ENCODE measurements around the gene TSPYL1. TPM values are rescaled to one million over a fixed set of nuclear protein-coding genes. Genes with fewer than 3 reads are reported as not detected.
A peak's percentile ranks its signal among the peaks of the same experiment; 100 is the strongest.

The TSPYL1 gene
- polyA plus RNA-seq, 4 donors, result 25.1 to 90.8 (median 32.8) TPM

GRCh38 chr6:116278854-116279231 is 887 bp downstream of the TSPYL1 start:
- H3K27me3 ChIP-seq (ENCODE audit: control insufficient read depth in 3 of 3, insufficient read depth in 3 of 3, low read length in 3 of 3), result no peaks in the 10 kb centered on the region
- H3K36me3 ChIP-seq (ENCODE audit: control insufficient read depth in 3 of 3, insufficient read depth in 2 of 3, low read depth in 1 of 3, low read length in 3 of 3), result peaks cover 2 to 21% (median 4%) of the 10 kb centered on the region in 3 donors
- FAIRE-seq (no peak), DNase-seq (no peak)
- H3K27ac ChIP-seq (ENCODE audit: low read depth in 1 of 3, low read length in 2 of 3), result peak overlapping the region; percentile 93 to 99 (median 98)
- no peaks in the 10 kb centered on the region for H3K9me3 ChIP-seq (ENCODE audit: control insufficient read depth in 2 of 2, insufficient read depth in 1 of 2, low read depth in 1 of 2, low read length in 1 of 2)
- peak overlapping the region; percentile 78 to 95 (median 82) for H3K4me3 ChIP-seq (ENCODE audit: low read depth in 1 of 3, low read length in 3 of 3)
- WGBS, 3 donors, result 2 to 9% (median 5%) methylated on average over 11 to 12 of the region's 12 CpGs
- H3K4me1 ChIP-seq (ENCODE audit: control insufficient read depth in 3 of 3, insufficient read depth in 2 of 3, low read depth in 1 of 3, low read length in 2 of 3), result peaks cover 4 to 18% (median 13%) of the 10 kb centered on the region in 3 donors

GRCh38 chr6:116278481-116278829 is 1.3 kb downstream of the TSPYL1 start:
- Histone ChIP-seq H3K36me3 (ENCODE audit: control insufficient read depth in 3 of 3, insufficient read depth in 2 of 3, low read depth in 1 of 3, low read length in 3 of 3) (peaks cover 2 to 23% (median 5%) of the 10 kb centered on the region in 3 donors), H3K27me3 (ENCODE audit: control insufficient read depth in 3 of 3, insufficient read depth in 3 of 3, low read length in 3 of 3) (no peaks in the 10 kb centered on the region), H3K27ac (ENCODE audit: low read depth in 1 of 3, low read length in 2 of 3) (peak overlapping the region; percentile 93 to 99 (median 98)), H3K4me1 (ENCODE audit: control insufficient read depth in 3 of 3, insufficient read depth in 2 of 3, low read depth in 1 of 3, low read length in 2 of 3) (peaks cover 4 to 18% (median 13%) of the 10 kb centered on the region in 3 donors), H3K4me3 (ENCODE audit: low read depth in 1 of 3, low read length in 3 of 3) (peak overlapping the region; percentile 78 to 95 (median 82)), H3K9me3 (ENCODE audit: control insufficient read depth in 2 of 2, insufficient read depth in 1 of 2, low read depth in 1 of 2, low read length in 1 of 2) (no peaks in the 10 kb centered on the region)
- DNase-seq, result peak in 1 of 2 donors; percentile 19
- no peak for FAIRE-seq
- 44 to 68% (median 66%) methylated on average over 11 of the region's 11 CpGs for WGBS, 3 donors

- DNase-seq, result peak; percentile 5 to 30
- H3K27me3 ChIP-seq (ENCODE audit: control insufficient read depth in 3 of 3, insufficient read depth in 3 of 3, low read length in 3 of 3), result no peaks in the 10 kb centered on the region
- peak overlapping the region in 2 of 3 donors; percentile 82 to 95 for H3K4me3 ChIP-seq (ENCODE audit: low read depth in 1 of 3, low read length in 3 of 3)
- no peaks in the 10 kb centered on the region for H3K9me3 ChIP-seq (ENCODE audit: control insufficient read depth in 2 of 2, insufficient read depth in 1 of 2, low read depth in 1 of 2, low read length in 1 of 2)
- no peak for FAIRE-seq
- peaks cover 4 to 18% (median 13%) of the 10 kb centered on the region in 3 donors for H3K4me1 ChIP-seq (ENCODE audit: control insufficient read depth in 3 of 3, insufficient read depth in 2 of 3, low read depth in 1 of 3, low read length in 2 of 3)
- WGBS, 3 donors, result 15 to 31% (median 25%) methylated on average over 3 of the region's 3 CpGs
- no peak overlapping the region for H3K27ac ChIP-seq (ENCODE audit: low read depth in 1 of 3, low read length in 2 of 3)
- peaks cover 5 to 25% (median 8%) of the 10 kb centered on the region in 3 donors for H3K36me3 ChIP-seq (ENCODE audit: control insufficient read depth in 3 of 3, insufficient read depth in 2 of 3, low read depth in 1 of 3, low read length in 3 of 3)
These were observed 2.6 kb downstream of the TSPYL1 start for GRCh38 chr6:116277124-116277523.

GRCh38 chr6:116271149-116271708 is 8.5 kb downstream of the TSPYL1 start:
- Histone ChIP-seq H3K9me3 (ENCODE audit: control insufficient read depth in 2 of 2, insufficient read depth in 1 of 2, low read depth in 1 of 2, low read length in 1 of 2) (no peaks in the 10 kb centered on the region), H3K36me3 (ENCODE audit: control insufficient read depth in 3 of 3, insufficient read depth in 2 of 3, low read depth in 1 of 3, low read length in 3 of 3) (peaks cover 10 to 15% (median 11%) of the 10 kb centered on the region in 3 donors), H3K4me1 (ENCODE audit: control insufficient read depth in 3 of 3, insufficient read depth in 2 of 3, low read depth in 1 of 3, low read length in 2 of 3) (peaks cover 0 to 4% (median 3%) of the 10 kb centered on the region in 3 donors), H3K27ac (ENCODE audit: low read depth in 1 of 3, low read length in 2 of 3) (no peak overlapping the region), H3K4me3 (ENCODE audit: low read depth in 1 of 3, low read length in 3 of 3) (no peak overlapping the region), H3K27me3 (ENCODE audit: control insufficient read depth in 3 of 3, insufficient read depth in 3 of 3, low read length in 3 of 3) (no peaks in the 10 kb centered on the region)
- no peak for DNase-seq
- WGBS, 3 donors, result 53 to 88% (median 74%) methylated on average over 2 of the region's 2 CpGs
- FAIRE-seq, result no peak

GRCh38 chr6:116268589-116269293 is 11.0 kb downstream of the TSPYL1 start:
- DNase-seq (peak; percentile 54 to 70), FAIRE-seq (no peak)
- H3K4me1 ChIP-seq (ENCODE audit: control insufficient read depth in 3 of 3, insufficient read depth in 2 of 3, low read depth in 1 of 3, low read length in 2 of 3), result no peaks in the 10 kb centered on the region
- no peaks in the 10 kb centered on the region for H3K27me3 ChIP-seq (ENCODE audit: control insufficient read depth in 3 of 3, insufficient read depth in 3 of 3, low read length in 3 of 3)
- peaks cover 6 to 16% (median 9%) of the 10 kb centered on the region in 3 donors for H3K36me3 ChIP-seq (ENCODE audit: control insufficient read depth in 3 of 3, insufficient read depth in 2 of 3, low read depth in 1 of 3, low read length in 3 of 3)
- no peak overlapping the region for H3K27ac ChIP-seq (ENCODE audit: low read depth in 1 of 3, low read length in 2 of 3)
- no peak overlapping the region for H3K4me3 ChIP-seq (ENCODE audit: low read depth in 1 of 3, low read length in 3 of 3)
- H3K9me3 ChIP-seq (ENCODE audit: control insufficient read depth in 2 of 2, insufficient read depth in 1 of 2, low read depth in 1 of 2, low read length in 1 of 2), result peaks cover 0 to 1% of the 10 kb centered on the region in 2 donors
- WGBS, 3 donors, result 30 to 32% (median 31%) methylated on average over 3 of the region's 3 CpGs

- 49 to 53% (median 52%) methylated on average over 3 of the region's 3 CpGs for WGBS, 3 donors
- H3K36me3 ChIP-seq (ENCODE audit: control insufficient read depth in 3 of 3, insufficient read depth in 2 of 3, low read depth in 1 of 3, low read length in 3 of 3), result peaks cover 2 to 13% (median 9%) of the 10 kb centered on the region in 3 donors
These were observed 11.7 kb downstream of the TSPYL1 start for GRCh38 chr6:116267836-116268588.

GRCh38 chr6:116266803-116267202 is 12.9 kb downstream of the TSPYL1 start:
- FAIRE-seq (no peak), DNase-seq (no peak)
- H3K4me3 ChIP-seq (ENCODE audit: low read depth in 1 of 3, low read length in 3 of 3), result no peak overlapping the region
- H3K27ac ChIP-seq (ENCODE audit: low read depth in 1 of 3, low read length in 2 of 3), result no peak overlapping the region
- H3K9me3 ChIP-seq (ENCODE audit: control insufficient read depth in 2 of 2, insufficient read depth in 1 of 2, low read depth in 1 of 2, low read length in 1 of 2), result peaks cover 0 to 2% of the 10 kb centered on the region in 2 donors
- H3K4me1 ChIP-seq (ENCODE audit: control insufficient read depth in 3 of 3, insufficient read depth in 2 of 3, low read depth in 1 of 3, low read length in 2 of 3), result no peaks in the 10 kb centered on the region
- peaks cover 2 to 13% (median 6%) of the 10 kb centered on the region in 3 donors for H3K36me3 ChIP-seq (ENCODE audit: control insufficient read depth in 3 of 3, insufficient read depth in 2 of 3, low read depth in 1 of 3, low read length in 3 of 3)
- H3K27me3 ChIP-seq (ENCODE audit: control insufficient read depth in 3 of 3, insufficient read depth in 3 of 3, low read length in 3 of 3), result no peaks in the 10 kb centered on the region

More at GRCh38 chr6:116267836-116268588, 11.7 kb downstream of the TSPYL1 start:
- FAIRE-seq (no peak), DNase-seq (no peak)
- H3K4me1 ChIP-seq (ENCODE audit: control insufficient read depth in 3 of 3, insufficient read depth in 2 of 3, low read depth in 1 of 3, low read length in 2 of 3), result no peaks in the 10 kb centered on the region
- H3K27ac ChIP-seq (ENCODE audit: low read depth in 1 of 3, low read length in 2 of 3), result no peak overlapping the region
- peaks cover 0 to 2% of the 10 kb centered on the region in 2 donors for H3K9me3 ChIP-seq (ENCODE audit: control insufficient read depth in 2 of 2, insufficient read depth in 1 of 2, low read depth in 1 of 2, low read length in 1 of 2)
- no peaks in the 10 kb centered on the region for H3K27me3 ChIP-seq (ENCODE audit: control insufficient read depth in 3 of 3, insufficient read depth in 3 of 3, low read length in 3 of 3)
- no peak overlapping the region for H3K4me3 ChIP-seq (ENCODE audit: low read depth in 1 of 3, low read length in 3 of 3)

- FAIRE-seq, result no peak
- no peaks in the 10 kb centered on the region for H3K27me3 ChIP-seq (ENCODE audit: control insufficient read depth in 3 of 3, insufficient read depth in 3 of 3, low read length in 3 of 3)
- peaks cover 0 to 2% of the 10 kb centered on the region in 2 donors for H3K9me3 ChIP-seq (ENCODE audit: control insufficient read depth in 2 of 2, insufficient read depth in 1 of 2, low read depth in 1 of 2, low read length in 1 of 2)
These were observed 14.5 kb downstream of the TSPYL1 start for GRCh38 chr6:116265041-116265829.

More at GRCh38 chr6:116265041-116265829, 14.5 kb downstream of the TSPYL1 start:
- Histone ChIP-seq H3K36me3 (ENCODE audit: control insufficient read depth in 3 of 3, insufficient read depth in 2 of 3, low read depth in 1 of 3, low read length in 3 of 3) (peaks cover 2 to 13% (median 2%) of the 10 kb centered on the region in 3 donors), H3K27ac (ENCODE audit: low read depth in 1 of 3, low read length in 2 of 3) (no peak overlapping the region), H3K4me3 (ENCODE audit: low read depth in 1 of 3, low read length in 3 of 3) (no peak overlapping the region), H3K4me1 (ENCODE audit: control insufficient read depth in 3 of 3, insufficient read depth in 2 of 3, low read depth in 1 of 3, low read length in 2 of 3) (no peaks in the 10 kb centered on the region)
- 85 to 91% (median 90%) methylated on average over 4 of the region's 4 CpGs for WGBS, 3 donors
- peak in 1 of 2 donors; percentile 28 for DNase-seq

Data from small intestine (tissue), 7 donors.